ENCODE data around the gene AK5.

Gene AK5

GRCh38 chr1:77378723-77379535 lies 97.1 kb downstream of the AK5 start:
- in situ Hi-C loops (cut with MboI; ENCODE audit: low sequenced_read_pairs, unreplicated experiment): no loop called here
- no peak for TF ChIP-seq CTCF (IDR thresholded peaks at IDR 0.05; ENCODE audit: borderline replicate concordance, control extremely low read depth, extremely low read depth, insufficient read depth, missing control alignments)
- no peak for DNase-seq (ENCODE audit: low spot score)

- in situ Hi-C loops (cut with MboI; ENCODE audit: low sequenced_read_pairs, unreplicated experiment): no loop called here
- no peak for TF ChIP-seq CTCF (IDR thresholded peaks at IDR 0.05; ENCODE audit: borderline replicate concordance, control extremely low read depth, extremely low read depth, insufficient read depth, missing control alignments)
- no peak for DNase-seq (ENCODE audit: low spot score)
Measured at GRCh38 chr1:77382366-77382765, 100.5 kb downstream of the AK5 start.

DNA sequence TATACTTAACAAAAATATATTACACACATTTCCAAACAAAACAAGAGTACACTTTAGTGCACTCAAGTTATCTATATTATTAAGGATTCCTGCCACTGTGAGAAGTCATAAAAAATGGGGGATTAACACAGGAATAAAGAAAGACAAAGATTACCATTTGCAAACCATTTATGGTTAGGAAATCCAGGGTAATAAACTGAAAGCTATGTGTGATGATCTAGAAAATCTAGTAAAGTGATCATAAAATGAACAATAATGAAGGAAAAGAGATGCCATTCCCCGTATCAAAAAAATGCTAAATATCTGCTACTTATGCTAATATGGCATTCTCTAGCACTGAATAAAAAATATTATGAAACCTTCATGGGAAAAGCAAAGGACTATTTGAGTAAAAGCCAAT lies 101.4 kb downstream of the AK5 start:
- TF ChIP-seq CTCF (IDR thresholded peaks at IDR 0.05; ENCODE audit: borderline replicate concordance, control extremely low read depth, extremely low read depth, insufficient read depth, missing control alignments): no peak
- in situ Hi-C loops (cut with MboI; ENCODE audit: low sequenced_read_pairs, unreplicated experiment): no loop called here
- DNase-seq (ENCODE audit: low spot score): no peak

DNA sequence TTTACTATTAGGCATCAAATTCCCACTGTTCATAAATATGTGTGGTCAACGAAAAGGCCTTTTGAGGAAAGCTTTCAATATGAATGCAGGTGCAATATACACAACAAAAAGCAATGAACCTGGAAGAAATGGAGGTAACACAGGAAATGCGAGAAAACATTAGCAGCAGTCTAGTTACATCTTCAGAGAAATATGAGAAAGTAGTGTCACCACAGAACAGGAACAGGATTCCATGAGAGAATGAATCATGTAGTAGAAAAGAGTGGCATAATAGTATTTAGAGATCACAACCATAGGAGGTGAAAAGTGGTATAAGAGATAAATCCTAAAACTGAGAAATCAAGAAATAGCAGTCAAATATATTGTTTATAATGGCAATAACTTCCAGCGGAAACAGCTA lies 103.7 kb downstream of the AK5 start:
- in situ Hi-C loops (cut with MboI; ENCODE audit: low sequenced_read_pairs, unreplicated experiment): no loop called here
- DNase-seq (ENCODE audit: low spot score): no peak
- TF ChIP-seq CTCF (IDR thresholded peaks at IDR 0.05; ENCODE audit: borderline replicate concordance, control extremely low read depth, extremely low read depth, insufficient read depth, missing control alignments): no peak

DNA sequence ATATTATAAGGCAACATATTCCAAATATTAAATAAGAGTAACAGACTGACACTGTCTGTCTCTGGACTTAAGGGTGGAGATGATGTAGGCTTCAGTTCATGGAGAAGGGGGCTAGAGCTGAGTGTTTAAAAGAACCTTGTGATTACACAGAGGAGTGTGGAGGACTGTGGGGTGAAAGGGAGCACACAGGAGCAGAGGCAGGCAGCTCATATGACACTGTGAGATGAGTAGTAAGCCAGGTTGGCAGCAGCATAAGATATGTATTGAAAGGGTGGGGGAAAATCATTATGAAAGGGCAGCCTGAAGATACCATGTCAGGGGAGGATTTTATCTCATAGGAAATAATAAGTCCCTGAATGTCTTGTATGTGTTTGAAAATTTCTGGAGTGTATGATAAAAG lies 104.5 kb downstream of the AK5 start:
- TF ChIP-seq CTCF (IDR thresholded peaks at IDR 0.05; ENCODE audit: borderline replicate concordance, control extremely low read depth, extremely low read depth, insufficient read depth, missing control alignments): no peak
- in situ Hi-C loops (cut with MboI; ENCODE audit: low sequenced_read_pairs, unreplicated experiment): no loop called here
- DNase-seq (ENCODE audit: low spot score): no peak

GRCh38 chr1:77387553-77387952 lies 105.7 kb downstream of the AK5 start:
- in situ Hi-C loops (cut with MboI; ENCODE audit: low sequenced_read_pairs, unreplicated experiment): no loop called here
- no peak for TF ChIP-seq CTCF (IDR thresholded peaks at IDR 0.05; ENCODE audit: borderline replicate concordance, control extremely low read depth, extremely low read depth, insufficient read depth, missing control alignments)
- no peak for DNase-seq (ENCODE audit: low spot score)

Data from GM13976 (cell line).